Panc1 (cell line): ENCODE data around the gene S100A4. TPM values are rescaled to one million over a fixed set of nuclear protein-coding genes. Genes with fewer than 3 reads are reported as not detected.

ENCODE experiments used
- ATAC-seq: fragments of 200-7000 bp; cut with Tn5 transposase; 2 replicates; pipeline ENCODE4 v1.9.1; 2020; ENCODE audit warnings: mild to moderate bottlenecking, moderate library complexity
- BruUV-seq: library from RNA; stranded (reverse); fragments of 400-500 nt; replicated peaks from 2 replicates; lab custom pipeline; 2021; lab: Mats Ljungman, UMichigan
- CTCF ChIA-PET: fragments of 300-600 bp; sonication (Branson Sonifier 250); formaldehyde crosslinking; loops from one replicate; lab custom pipeline; 2022; ENCODE audit warnings: antibody characterized with exemption; lab: Charles Lee
- POLR2A ChIA-PET: fragments of 300-600 bp; sonication (Branson Sonifier 250); formaldehyde crosslinking; loops from one replicate; lab custom pipeline; 2022; ENCODE audit warnings: antibody characterized with exemption; lab: Charles Lee
- DNase-seq: peaks from one replicate; pipeline ENCODE4 v3.0.0-alpha.2; 2010; ENCODE audit warnings: low read depth, low spot score
- H3K27ac ChIP-seq: 2 replicates; pipeline ENCODE4 v1.5.1; 2011; ENCODE audit warnings: mild to moderate bottlenecking, low read length, inconsistent platforms
- H3K27me3 ChIP-seq: fragments of 200-500 bp; sonication (Bioruptor generic); 2 replicates; pipeline ENCODE4 v1.6.0; 2014; ENCODE audit warnings: low read length, inconsistent platforms; ENCODE audit not compliant: control insufficient read depth, insufficient read depth
- H3K36me3 ChIP-seq: fragments of 200-500 bp; sonication (Bioruptor generic); 2 replicates; pipeline ENCODE4 v1.5.1; 2014; ENCODE audit warnings: inconsistent platforms, mild to moderate bottlenecking, low read length, moderate library complexity; ENCODE audit not compliant: control insufficient read depth, insufficient read depth
- H3K4me1 ChIP-seq: 2 replicates; pipeline ENCODE4 v1.5.1; 2011; ENCODE audit warnings: inconsistent platforms, mild to moderate bottlenecking, low read length, moderate library complexity; ENCODE audit not compliant: control insufficient read depth, insufficient read depth
- H3K4me3 ChIP-seq, 2 experiments: 2 replicates each; pipeline ENCODE4 v1.5.1; 2011 to 2012; ENCODE audit warnings: low read depth in 2 of 2, low read length in 2 of 2, mild to moderate bottlenecking in 2 of 2, inconsistent platforms in 1 of 2, moderate library complexity in 1 of 2
- H3K9me3 ChIP-seq: fragments of 200-500 bp; sonication (Bioruptor generic); 2 replicates; pipeline ENCODE4 v1.5.1; 2014; ENCODE audit warnings: low read depth, mild to moderate bottlenecking, inconsistent platforms, low read length, moderate library complexity; ENCODE audit not compliant: control insufficient read depth, insufficient read depth
- POLR2AphosphoS5 ChIP-seq: IDR thresholded peaks from 2 replicates; pipeline ENCODE4 v1.6.1; 2012; ENCODE audit warnings: mild to moderate bottlenecking, low read depth, low read length, moderate library complexity
- SIN3A ChIP-seq: IDR thresholded peaks from 2 replicates; pipeline ENCODE4 v1.6.1; 2012; ENCODE audit warnings: low read depth, mild to moderate bottlenecking, low read length, moderate library complexity, borderline replicate concordance; ENCODE audit not compliant: insufficient read depth
- TCF7L2 ChIP-seq: IDR thresholded peaks from 2 replicates; pipeline ENCODE4 v1.6.1; 2011; ENCODE audit warnings: mild to moderate bottlenecking, low read depth, low read length, inconsistent platforms
- in situ Hi-C: cut with HindIII; loops from 2 replicates; pipeline ENCODE4 v1.10.0; 2016; ENCODE audit warnings: low sequenced_read_pairs, low pct_unique_long_range_greater_than_20kb
- intact Hi-C: fragments of 100-400 bp; cut with micrococcal nuclease; formaldehyde crosslinking; loops from one replicate; pipeline ENCODE4 v1.10.0; 2022; ENCODE audit not compliant: unreplicated experiment
- total RNA-seq: library from RNA; stranded (reverse); gene quantifications from one replicate; pipeline ENCODE4 v1.2.1, GENCODE V29; 2021; ENCODE audit not compliant: unreplicated experiment
- TF ChIP-seq, protein P1 (sequence below): fragments of 450-650 bp; IDR thresholded peaks from 2 replicates; pipeline ENCODE4 v1.5.1; 2017; ENCODE audit warnings: mild to moderate bottlenecking
- TF ChIP-seq, protein P2 (sequence below), 2 experiments: IDR thresholded peaks; 2 replicates each; pipeline ENCODE4 v1.6.1; 2011 to 2012; ENCODE audit warnings: low read depth in 2 of 2, control low read depth in 1 of 2, low read length in 1 of 2, mild to moderate bottlenecking in 1 of 2, moderate library complexity in 1 of 2; ENCODE audit not compliant: insufficient read depth in 1 of 2

S100A4 gene
- total RNA-seq, 1 experiment from 2014 or later = 773 TPM

DNA sequence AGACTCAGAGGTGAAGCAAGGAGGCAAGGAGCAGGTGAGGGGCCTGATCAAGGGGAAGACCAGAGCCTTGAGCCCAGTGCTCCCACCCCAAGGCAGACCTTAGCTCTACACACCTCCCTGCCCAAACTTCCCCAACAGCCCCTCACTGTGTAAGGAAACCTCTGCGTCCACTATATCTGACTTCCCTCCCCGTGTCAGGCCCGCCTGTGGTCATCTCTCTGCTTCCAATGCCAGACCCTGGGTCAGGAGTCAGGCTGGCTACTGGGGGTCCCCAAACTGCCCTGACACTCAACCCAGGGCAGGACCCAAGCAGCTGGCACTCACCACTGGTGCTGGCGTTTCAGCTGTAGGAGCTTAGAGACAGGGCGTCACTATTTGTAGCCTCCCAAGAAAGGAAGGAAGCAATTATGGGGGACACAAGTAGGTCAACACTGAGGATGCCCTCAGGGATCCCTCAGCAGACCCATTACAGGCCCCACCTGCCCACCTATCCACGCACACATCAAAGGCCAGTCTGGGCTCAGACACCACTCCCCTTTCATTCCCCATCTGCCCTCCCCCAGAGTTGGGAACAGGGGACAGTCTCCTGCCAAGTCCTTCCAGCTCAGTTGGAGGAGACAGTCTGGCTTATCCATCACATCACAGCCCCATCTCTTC is 4.3 kb upstream of the S100A4 start:
- Histone ChIP-seq H3K9me3 (no peaks in the 10 kb centered on the region), H3K27me3 (no peaks in the 10 kb centered on the region), H3K36me3 (no peaks in the 10 kb centered on the region), H3K4me3 (no peak overlapping the region), H3K4me1 (peaks cover 58% of the 10 kb centered on the region), H3K27ac (peak overlapping the region; percentile 98)
- in situ Hi-C loops (no loop called here), intact Hi-C loops (no loop called here)
- POLR2A ChIA-PET = no interaction called here
- DNase-seq = no peak
- BruUV-seq = no TSS peak
- CTCF ChIA-PET = interaction anchor here (0.6 kb wide), 1 partner anchor 188 kb away, joined by 4 read pairs; no protein-coding TSS in a partner anchor
- ATAC-seq = no peak
- TF ChIP-seq, protein P1, sequence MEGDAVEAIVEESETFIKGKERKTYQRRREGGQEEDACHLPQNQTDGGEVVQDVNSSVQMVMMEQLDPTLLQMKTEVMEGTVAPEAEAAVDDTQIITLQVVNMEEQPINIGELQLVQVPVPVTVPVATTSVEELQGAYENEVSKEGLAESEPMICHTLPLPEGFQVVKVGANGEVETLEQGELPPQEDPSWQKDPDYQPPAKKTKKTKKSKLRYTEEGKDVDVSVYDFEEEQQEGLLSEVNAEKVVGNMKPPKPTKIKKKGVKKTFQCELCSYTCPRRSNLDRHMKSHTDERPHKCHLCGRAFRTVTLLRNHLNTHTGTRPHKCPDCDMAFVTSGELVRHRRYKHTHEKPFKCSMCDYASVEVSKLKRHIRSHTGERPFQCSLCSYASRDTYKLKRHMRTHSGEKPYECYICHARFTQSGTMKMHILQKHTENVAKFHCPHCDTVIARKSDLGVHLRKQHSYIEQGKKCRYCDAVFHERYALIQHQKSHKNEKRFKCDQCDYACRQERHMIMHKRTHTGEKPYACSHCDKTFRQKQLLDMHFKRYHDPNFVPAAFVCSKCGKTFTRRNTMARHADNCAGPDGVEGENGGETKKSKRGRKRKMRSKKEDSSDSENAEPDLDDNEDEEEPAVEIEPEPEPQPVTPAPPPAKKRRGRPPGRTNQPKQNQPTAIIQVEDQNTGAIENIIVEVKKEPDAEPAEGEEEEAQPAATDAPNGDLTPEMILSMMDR = no peak
- no peak for TF ChIP-seq SIN3A
- TF ChIP-seq, protein P2, sequence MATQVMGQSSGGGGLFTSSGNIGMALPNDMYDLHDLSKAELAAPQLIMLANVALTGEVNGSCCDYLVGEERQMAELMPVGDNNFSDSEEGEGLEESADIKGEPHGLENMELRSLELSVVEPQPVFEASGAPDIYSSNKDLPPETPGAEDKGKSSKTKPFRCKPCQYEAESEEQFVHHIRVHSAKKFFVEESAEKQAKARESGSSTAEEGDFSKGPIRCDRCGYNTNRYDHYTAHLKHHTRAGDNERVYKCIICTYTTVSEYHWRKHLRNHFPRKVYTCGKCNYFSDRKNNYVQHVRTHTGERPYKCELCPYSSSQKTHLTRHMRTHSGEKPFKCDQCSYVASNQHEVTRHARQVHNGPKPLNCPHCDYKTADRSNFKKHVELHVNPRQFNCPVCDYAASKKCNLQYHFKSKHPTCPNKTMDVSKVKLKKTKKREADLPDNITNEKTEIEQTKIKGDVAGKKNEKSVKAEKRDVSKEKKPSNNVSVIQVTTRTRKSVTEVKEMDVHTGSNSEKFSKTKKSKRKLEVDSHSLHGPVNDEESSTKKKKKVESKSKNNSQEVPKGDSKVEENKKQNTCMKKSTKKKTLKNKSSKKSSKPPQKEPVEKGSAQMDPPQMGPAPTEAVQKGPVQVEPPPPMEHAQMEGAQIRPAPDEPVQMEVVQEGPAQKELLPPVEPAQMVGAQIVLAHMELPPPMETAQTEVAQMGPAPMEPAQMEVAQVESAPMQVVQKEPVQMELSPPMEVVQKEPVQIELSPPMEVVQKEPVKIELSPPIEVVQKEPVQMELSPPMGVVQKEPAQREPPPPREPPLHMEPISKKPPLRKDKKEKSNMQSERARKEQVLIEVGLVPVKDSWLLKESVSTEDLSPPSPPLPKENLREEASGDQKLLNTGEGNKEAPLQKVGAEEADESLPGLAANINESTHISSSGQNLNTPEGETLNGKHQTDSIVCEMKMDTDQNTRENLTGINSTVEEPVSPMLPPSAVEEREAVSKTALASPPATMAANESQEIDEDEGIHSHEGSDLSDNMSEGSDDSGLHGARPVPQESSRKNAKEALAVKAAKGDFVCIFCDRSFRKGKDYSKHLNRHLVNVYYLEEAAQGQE (IDR thresholded peaks at IDR 0.05; ENCODE audit: insufficient read depth in 1 of 2, low read depth in 2 of 2, low read length in 1 of 2) = no peak
- TF ChIP-seq POLR2AphosphoS5 = no peak
- TF ChIP-seq TCF7L2 = no peak

DNA sequence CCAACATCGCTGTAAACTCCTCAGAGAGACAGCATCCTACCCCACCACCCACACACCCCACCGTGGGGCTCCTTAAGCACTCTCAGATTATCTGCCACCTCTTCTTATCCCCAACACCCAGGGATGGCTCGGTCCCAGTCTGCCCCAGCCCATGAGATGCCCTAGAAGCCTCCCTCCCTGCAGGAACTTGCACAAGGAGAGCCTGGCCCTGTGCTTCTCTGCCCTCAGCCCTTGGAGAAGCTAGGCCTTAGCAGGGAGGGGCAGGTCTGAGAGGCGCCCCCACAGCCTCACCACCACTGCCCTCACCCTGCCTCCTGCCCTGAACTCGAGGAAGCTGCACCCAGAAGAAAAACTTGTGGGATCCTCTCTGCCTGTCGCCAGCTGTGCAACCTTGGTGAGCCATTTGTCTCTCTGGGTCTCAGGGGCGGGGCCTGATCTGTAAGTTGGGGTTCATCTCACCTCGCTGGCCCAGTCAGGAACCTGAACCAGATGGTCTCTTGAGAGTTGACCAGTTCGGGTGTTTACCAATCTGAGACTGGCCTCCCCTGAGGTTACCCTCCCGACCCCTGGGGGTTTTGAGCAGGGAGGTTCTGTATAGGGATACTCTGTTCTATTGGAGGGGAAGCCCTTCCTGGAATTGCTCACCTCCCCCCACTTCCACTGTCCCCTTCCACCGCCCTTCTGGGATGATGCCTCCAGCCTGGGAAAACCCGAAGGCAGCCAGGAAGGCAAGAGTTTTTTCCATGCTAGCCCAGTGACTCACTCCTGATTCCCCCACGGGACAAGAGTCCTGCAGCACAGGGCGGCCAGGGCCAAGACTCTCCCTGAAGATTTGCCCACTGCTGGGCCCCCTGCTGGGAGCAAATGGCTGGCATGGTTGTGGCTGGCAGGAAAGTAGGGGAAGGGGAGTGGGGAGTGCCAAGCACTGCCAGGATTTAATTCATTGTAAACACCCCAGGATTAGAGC is 3.4 kb upstream of the S100A4 start, which contains the start of gene S100A3:
TSS of gene S100A3 (minus strand) at position 537 of the 967 bp plus-strand sequence. CDS start 773 bp downstream, outside the sequence.
- BruUV-seq = no TSS peak
- in situ Hi-C loops = no loop called here
- DNase-seq (no peak), ATAC-seq (peak; percentile 64)
- POLR2A ChIA-PET = no interaction called here
- Histone ChIP-seq H3K27ac (peak within 1 kb of the TSS; percentile 98), H3K27me3 (no peaks in the 10 kb centered on the region), H3K9me3 (no peaks in the 10 kb centered on the region), H3K36me3 (no peaks in the 10 kb centered on the region), H3K4me1 (peaks cover 67% of the 10 kb centered on the region), H3K4me3 (no peak within 1 kb of the TSS)
- no peak for TF ChIP-seq POLR2AphosphoS5
- TF ChIP-seq TCF7L2 = no peak
- TF ChIP-seq SIN3A = no peak
- TF ChIP-seq, protein P1 = no peak
- TF ChIP-seq, protein P2 (IDR thresholded peaks at IDR 0.05; ENCODE audit: insufficient read depth in 1 of 2, low read depth in 2 of 2, low read length in 1 of 2) = no peak
- CTCF ChIA-PET = interaction anchor here (1.4 kb wide), 1 partner anchor 16 kb away, joined by 4 read pairs; no protein-coding TSS in a partner anchor
- intact Hi-C loops = no loop called here
